Measurements from ENCODE around the gene CNTN4.

The CNTN4 gene

GRCh38 chr3:2544718-2545117 is 446.1 kb downstream of the CNTN4 start:
- Histone ChIP-seq H3K4me3 (no peak overlapping the region), H3K9ac (ENCODE audit: insufficient read length) (no peak overlapping the region), H3K36me3 (ENCODE audit: insufficient read depth, low read length) (no peaks in the 10 kb centered on the region), H3K9me3 (ENCODE audit: low read depth, low read length) (no peaks in the 10 kb centered on the region), H3K27ac (no peak overlapping the region)
- no peak for TF ChIP-seq POLR2AphosphoS5 (IDR thresholded peaks at IDR 0.05; ENCODE audit: borderline replicate concordance, low read depth, low read length)
- TF ChIP-seq FOXP2 (optimal IDR thresholded peaks at IDR 0.05; ENCODE audit: control extremely low read depth, extremely low read length, insufficient read depth), result no peak
- no peak for DNase-seq (ENCODE audit: low read depth, low spot score)

GRCh38 chr3:2547049-2547448 is 448.4 kb downstream of the CNTN4 start:
- Histone ChIP-seq H3K9ac (ENCODE audit: insufficient read length) (no peak overlapping the region), H3K4me3 (no peak overlapping the region), H3K27ac (no peak overlapping the region), H3K9me3 (ENCODE audit: low read depth, low read length) (no peaks in the 10 kb centered on the region), H3K36me3 (ENCODE audit: insufficient read depth, low read length) (no peaks in the 10 kb centered on the region)
- no peak for DNase-seq (ENCODE audit: low read depth, low spot score)
- TF ChIP-seq POLR2AphosphoS5 (IDR thresholded peaks at IDR 0.05; ENCODE audit: borderline replicate concordance, low read depth, low read length), result no peak
- TF ChIP-seq EZH2 (IDR thresholded peaks at IDR 0.05), result no peak
- TF ChIP-seq FOXP2 (optimal IDR thresholded peaks at IDR 0.05; ENCODE audit: control extremely low read depth, extremely low read length, insufficient read depth), result no peak

GRCh38 chr3:2554656-2555055 is 456.0 kb downstream of the CNTN4 start:
- Histone ChIP-seq H3K36me3 (ENCODE audit: insufficient read depth, low read length) (no peaks in the 10 kb centered on the region), H3K27ac (no peak overlapping the region), H3K9me3 (ENCODE audit: low read depth, low read length) (no peaks in the 10 kb centered on the region), H3K4me3 (no peak overlapping the region), H3K9ac (ENCODE audit: insufficient read length) (no peak overlapping the region)
- DNase-seq (ENCODE audit: low read depth, low spot score), result no peak
- TF ChIP-seq POLR2AphosphoS5 (IDR thresholded peaks at IDR 0.05; ENCODE audit: borderline replicate concordance, low read depth, low read length), result no peak
- no peak for TF ChIP-seq FOXP2 (optimal IDR thresholded peaks at IDR 0.05; ENCODE audit: control extremely low read depth, extremely low read length, insufficient read depth)
- TF ChIP-seq EZH2 (IDR thresholded peaks at IDR 0.05), result no peak

- no peak overlapping the region for H3K27ac ChIP-seq
- TF ChIP-seq FOXP2 (optimal IDR thresholded peaks at IDR 0.05; ENCODE audit: control extremely low read depth, extremely low read length, insufficient read depth), result no peak
- no peak overlapping the region for H3K4me3 ChIP-seq
- no peaks in the 10 kb centered on the region for H3K9me3 ChIP-seq (ENCODE audit: low read depth, low read length)
- no peak overlapping the region for H3K9ac ChIP-seq (ENCODE audit: insufficient read length)
- DNase-seq (ENCODE audit: low read depth, low spot score), result no peak
- H3K36me3 ChIP-seq (ENCODE audit: insufficient read depth, low read length), result no peaks in the 10 kb centered on the region
These were observed 460.1 kb downstream of the CNTN4 start for GRCh38 chr3:2558796-2559195.

GRCh38 chr3:2567451-2567850 is 468.8 kb downstream of the CNTN4 start:
- Histone ChIP-seq H3K36me3 (ENCODE audit: insufficient read depth, low read length) (no peaks in the 10 kb centered on the region), H3K4me3 (no peak overlapping the region), H3K27ac (no peak overlapping the region), H3K9me3 (ENCODE audit: low read depth, low read length) (no peaks in the 10 kb centered on the region), H3K9ac (ENCODE audit: insufficient read length) (no peak overlapping the region)
- no peak for DNase-seq (ENCODE audit: low read depth, low spot score)
- TF ChIP-seq FOXP2 (optimal IDR thresholded peaks at IDR 0.05; ENCODE audit: control extremely low read depth, extremely low read length, insufficient read depth) (no peak), EZH2 (IDR thresholded peaks at IDR 0.05) (no peak), POLR2AphosphoS5 (IDR thresholded peaks at IDR 0.05; ENCODE audit: borderline replicate concordance, low read depth, low read length) (no peak)

- Histone ChIP-seq H3K4me3 (no peak overlapping the region), H3K9me3 (ENCODE audit: low read depth, low read length) (no peaks in the 10 kb centered on the region), H3K9ac (ENCODE audit: insufficient read length) (no peak overlapping the region), H3K36me3 (ENCODE audit: insufficient read depth, low read length) (no peaks in the 10 kb centered on the region), H3K27ac (no peak overlapping the region)
- TF ChIP-seq FOXP2 (optimal IDR thresholded peaks at IDR 0.05; ENCODE audit: control extremely low read depth, extremely low read length, insufficient read depth) (no peak), POLR2AphosphoS5 (IDR thresholded peaks at IDR 0.05; ENCODE audit: borderline replicate concordance, low read depth, low read length) (no peak), EZH2 (IDR thresholded peaks at IDR 0.05) (no peak)
- DNase-seq (ENCODE audit: low read depth, low spot score), result no peak
These were observed 469.5 kb downstream of the CNTN4 start for GRCh38 chr3:2568156-2568555.

- Histone ChIP-seq H3K9ac (ENCODE audit: insufficient read length) (no peak overlapping the region), H3K9me3 (ENCODE audit: low read depth, low read length) (no peaks in the 10 kb centered on the region), H3K4me3 (no peak overlapping the region), H3K27ac (no peak overlapping the region), H3K36me3 (ENCODE audit: insufficient read depth, low read length) (no peaks in the 10 kb centered on the region)
- TF ChIP-seq EZH2 (IDR thresholded peaks at IDR 0.05), result no peak
- TF ChIP-seq FOXP2 (optimal IDR thresholded peaks at IDR 0.05; ENCODE audit: control extremely low read depth, extremely low read length, insufficient read depth), result no peak
- no peak for TF ChIP-seq POLR2AphosphoS5 (IDR thresholded peaks at IDR 0.05; ENCODE audit: borderline replicate concordance, low read depth, low read length)
- DNase-seq (ENCODE audit: low read depth, low spot score), result no peak
These were observed 470.3 kb downstream of the CNTN4 start for GRCh38 chr3:2568929-2569328.

GRCh38 chr3:2577571-2577970 is 478.9 kb downstream of the CNTN4 start:
- Histone ChIP-seq H3K9ac (ENCODE audit: insufficient read length) (no peak overlapping the region), H3K4me3 (no peak overlapping the region), H3K9me3 (ENCODE audit: low read depth, low read length) (no peaks in the 10 kb centered on the region), H3K36me3 (ENCODE audit: insufficient read depth, low read length) (no peaks in the 10 kb centered on the region), H3K27ac (no peak overlapping the region)
- no peak for DNase-seq (ENCODE audit: low read depth, low spot score)
- TF ChIP-seq FOXP2 (optimal IDR thresholded peaks at IDR 0.05; ENCODE audit: control extremely low read depth, extremely low read length, insufficient read depth) (no peak), EZH2 (IDR thresholded peaks at IDR 0.05) (no peak), POLR2AphosphoS5 (IDR thresholded peaks at IDR 0.05; ENCODE audit: borderline replicate concordance, low read depth, low read length) (no peak)

- DNase-seq (ENCODE audit: low read depth, low spot score), result no peak
- Histone ChIP-seq H3K9ac (ENCODE audit: insufficient read length) (no peak overlapping the region), H3K27ac (no peak overlapping the region), H3K4me3 (no peak overlapping the region), H3K9me3 (ENCODE audit: low read depth, low read length) (no peaks in the 10 kb centered on the region), H3K36me3 (ENCODE audit: insufficient read depth, low read length) (no peaks in the 10 kb centered on the region)
- no peak for TF ChIP-seq POLR2AphosphoS5 (IDR thresholded peaks at IDR 0.05; ENCODE audit: borderline replicate concordance, low read depth, low read length)
- TF ChIP-seq EZH2 (IDR thresholded peaks at IDR 0.05), result no peak
- no peak for TF ChIP-seq FOXP2 (optimal IDR thresholded peaks at IDR 0.05; ENCODE audit: control extremely low read depth, extremely low read length, insufficient read depth)
These were observed 479.9 kb downstream of the CNTN4 start for GRCh38 chr3:2578560-2578959.

Measured in SK-N-MC (cell line).